ENCODE data around the gene MAD1L1.

GRCh38 chr7:1949681-1950055 lies 283.1 kb downstream of the MAD1L1 start:
- TF ChIP-seq, protein P1, sequence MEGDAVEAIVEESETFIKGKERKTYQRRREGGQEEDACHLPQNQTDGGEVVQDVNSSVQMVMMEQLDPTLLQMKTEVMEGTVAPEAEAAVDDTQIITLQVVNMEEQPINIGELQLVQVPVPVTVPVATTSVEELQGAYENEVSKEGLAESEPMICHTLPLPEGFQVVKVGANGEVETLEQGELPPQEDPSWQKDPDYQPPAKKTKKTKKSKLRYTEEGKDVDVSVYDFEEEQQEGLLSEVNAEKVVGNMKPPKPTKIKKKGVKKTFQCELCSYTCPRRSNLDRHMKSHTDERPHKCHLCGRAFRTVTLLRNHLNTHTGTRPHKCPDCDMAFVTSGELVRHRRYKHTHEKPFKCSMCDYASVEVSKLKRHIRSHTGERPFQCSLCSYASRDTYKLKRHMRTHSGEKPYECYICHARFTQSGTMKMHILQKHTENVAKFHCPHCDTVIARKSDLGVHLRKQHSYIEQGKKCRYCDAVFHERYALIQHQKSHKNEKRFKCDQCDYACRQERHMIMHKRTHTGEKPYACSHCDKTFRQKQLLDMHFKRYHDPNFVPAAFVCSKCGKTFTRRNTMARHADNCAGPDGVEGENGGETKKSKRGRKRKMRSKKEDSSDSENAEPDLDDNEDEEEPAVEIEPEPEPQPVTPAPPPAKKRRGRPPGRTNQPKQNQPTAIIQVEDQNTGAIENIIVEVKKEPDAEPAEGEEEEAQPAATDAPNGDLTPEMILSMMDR (conservative IDR thresholded peaks at IDR 0.05), result no peak
- TF ChIP-seq ZFX (IDR thresholded peaks at IDR 0.05), result no peak

All from C4-2B (cell line).